GM18858 (cell line): Measurements from ENCODE around the gene MRPL23.
"Not testable (repeated sequence)": the region's sequence is repeated elsewhere in the genome, so short reads cannot be mapped to it uniquely, and the experiment has no call there.

Experiments used
- ATAC-seq: cut with Tn5 transposase; IDR thresholded peaks from one replicate; pipeline ENCODE4 v1.9.1; 2021; ENCODE audit not compliant: unreplicated experiment

MRPL23 gene

GRCh38 chr11:1932681-1933080 lies 14.5 kb upstream of the MRPL23 start:
- no peak for ATAC-seq

- ATAC-seq: no peak
These were observed 13.5 kb upstream of the MRPL23 start for GRCh38 chr11:1933416-1934334.

GRCh38 chr11:1934335-1935155 lies 12.6 kb upstream of the MRPL23 start:
- no peak for ATAC-seq

- ATAC-seq: no peak
These were observed 11.7 kb upstream of the MRPL23 start for GRCh38 chr11:1935156-1936071.

- ATAC-seq: no peak
These were observed 10.9 kb upstream of the MRPL23 start for GRCh38 chr11:1936072-1936780.

GRCh38 chr11:1936781-1937615 lies 10.1 kb upstream of the MRPL23 start:
- no peak for ATAC-seq

- no peak for ATAC-seq
These were observed 9.4 kb upstream of the MRPL23 start for GRCh38 chr11:1937616-1938342.

- ATAC-seq: no peak
These were observed 8.7 kb upstream of the MRPL23 start for GRCh38 chr11:1938343-1939005.

- ATAC-seq: no peak
These were observed 8.0 kb upstream of the MRPL23 start for GRCh38 chr11:1939006-1939625.

- ATAC-seq: not testable (repeated sequence)
These were observed 7.3 kb upstream of the MRPL23 start for GRCh38 chr11:1939788-1940187.

- no peak for ATAC-seq
These were observed 4.4 kb upstream of the MRPL23 start for GRCh38 chr11:1942558-1943260.

GRCh38 chr11:1943576-1943975 lies 3.6 kb upstream of the MRPL23 start:
- ATAC-seq: no peak

- ATAC-seq: no peak
These were observed 3.2 kb upstream of the MRPL23 start for GRCh38 chr11:1943977-1944376.

- ATAC-seq: no peak
These were observed 583 bp downstream of the MRPL23 start for GRCh38 chr11:1947592-1948237.

GRCh38 chr11:1948389-1948788 lies 1.3 kb downstream of the MRPL23 start:
- ATAC-seq: no peak

GRCh38 chr11:1949302-1949701 lies 2.2 kb downstream of the MRPL23 start:
- ATAC-seq: no peak

GRCh38 chr11:1949922-1950321 lies 2.8 kb downstream of the MRPL23 start:
- ATAC-seq: no peak
